Uterus (tissue), 2 donors: Measurements from ENCODE around the gene PRRT1.

Experiments used
- POLR2A ChIP-seq, 2 donors: fragments of 450-650 bp; IDR thresholded peaks; one replicate each; pipeline ENCODE4 v1.6.1; 2016; ENCODE audit warnings: antibody characterized with exemption in 2 of 2, mild to moderate bottlenecking in 1 of 2, moderate library complexity in 1 of 2
- TF ChIP-seq, protein P1 (sequence below), 4 experiments: fragments of 200-600 bp in 2 of 4; fragments of 450-650 bp in 2 of 4; sonication (generic) in 2 of 4; IDR thresholded peaks; one replicate each; pipeline ENCODE4 v1.5.1; 2016 to 2019; ENCODE audit warnings: antibody characterized with exemption in 4 of 4, mild to moderate bottlenecking in 2 of 4, moderate library complexity in 1 of 4

DNA sequence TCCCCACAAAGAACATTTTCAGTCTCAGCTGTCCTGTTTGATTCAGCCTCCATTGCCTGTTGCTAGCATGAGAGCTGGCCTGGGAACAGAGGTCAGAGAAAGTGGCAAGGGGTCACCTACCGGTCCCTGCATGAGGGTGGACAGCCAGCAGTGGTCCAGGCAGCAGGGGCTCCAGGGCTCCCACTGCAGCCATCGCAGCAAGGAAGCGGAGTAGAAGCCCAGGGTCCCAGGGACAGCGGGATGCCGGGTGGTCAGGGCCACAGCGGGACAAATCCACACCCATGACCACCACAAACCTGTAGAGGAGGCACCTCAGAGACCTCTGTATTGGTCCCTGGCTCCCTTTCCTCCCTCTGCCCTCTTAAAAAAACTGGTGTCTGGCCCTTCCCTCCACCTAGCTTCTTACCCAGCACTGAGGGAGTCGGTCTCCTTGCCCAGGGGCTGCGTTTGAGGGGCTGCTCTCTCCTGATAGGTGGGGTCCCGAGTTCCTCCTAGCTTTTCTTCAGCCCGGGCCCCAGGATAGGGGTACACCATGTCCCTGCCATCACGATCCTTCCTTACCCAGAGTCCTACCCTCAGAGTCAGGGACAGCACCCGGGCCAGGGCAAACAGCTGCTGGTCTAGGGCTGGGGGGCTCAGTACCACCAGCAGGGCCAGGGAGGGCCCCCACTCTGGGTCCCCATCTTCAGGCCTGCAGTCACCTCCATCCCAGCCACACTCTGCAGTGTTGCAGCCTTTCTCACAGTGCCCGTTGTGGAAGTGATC, 49.2 kb upstream of the PRRT1 start:
- TF ChIP-seq, protein P1, sequence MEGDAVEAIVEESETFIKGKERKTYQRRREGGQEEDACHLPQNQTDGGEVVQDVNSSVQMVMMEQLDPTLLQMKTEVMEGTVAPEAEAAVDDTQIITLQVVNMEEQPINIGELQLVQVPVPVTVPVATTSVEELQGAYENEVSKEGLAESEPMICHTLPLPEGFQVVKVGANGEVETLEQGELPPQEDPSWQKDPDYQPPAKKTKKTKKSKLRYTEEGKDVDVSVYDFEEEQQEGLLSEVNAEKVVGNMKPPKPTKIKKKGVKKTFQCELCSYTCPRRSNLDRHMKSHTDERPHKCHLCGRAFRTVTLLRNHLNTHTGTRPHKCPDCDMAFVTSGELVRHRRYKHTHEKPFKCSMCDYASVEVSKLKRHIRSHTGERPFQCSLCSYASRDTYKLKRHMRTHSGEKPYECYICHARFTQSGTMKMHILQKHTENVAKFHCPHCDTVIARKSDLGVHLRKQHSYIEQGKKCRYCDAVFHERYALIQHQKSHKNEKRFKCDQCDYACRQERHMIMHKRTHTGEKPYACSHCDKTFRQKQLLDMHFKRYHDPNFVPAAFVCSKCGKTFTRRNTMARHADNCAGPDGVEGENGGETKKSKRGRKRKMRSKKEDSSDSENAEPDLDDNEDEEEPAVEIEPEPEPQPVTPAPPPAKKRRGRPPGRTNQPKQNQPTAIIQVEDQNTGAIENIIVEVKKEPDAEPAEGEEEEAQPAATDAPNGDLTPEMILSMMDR (IDR thresholded peaks at IDR 0.05), result no peak
- TF ChIP-seq POLR2A (IDR thresholded peaks at IDR 0.05), result no peak
